Measurements from ENCODE around the gene LDLRAD4.

The LDLRAD4 gene

GRCh38 chr18:13387855-13388548, 169.4 kb downstream of the LDLRAD4 start:
- DNase-seq (ENCODE audit: low read depth) = no peak

DNA sequence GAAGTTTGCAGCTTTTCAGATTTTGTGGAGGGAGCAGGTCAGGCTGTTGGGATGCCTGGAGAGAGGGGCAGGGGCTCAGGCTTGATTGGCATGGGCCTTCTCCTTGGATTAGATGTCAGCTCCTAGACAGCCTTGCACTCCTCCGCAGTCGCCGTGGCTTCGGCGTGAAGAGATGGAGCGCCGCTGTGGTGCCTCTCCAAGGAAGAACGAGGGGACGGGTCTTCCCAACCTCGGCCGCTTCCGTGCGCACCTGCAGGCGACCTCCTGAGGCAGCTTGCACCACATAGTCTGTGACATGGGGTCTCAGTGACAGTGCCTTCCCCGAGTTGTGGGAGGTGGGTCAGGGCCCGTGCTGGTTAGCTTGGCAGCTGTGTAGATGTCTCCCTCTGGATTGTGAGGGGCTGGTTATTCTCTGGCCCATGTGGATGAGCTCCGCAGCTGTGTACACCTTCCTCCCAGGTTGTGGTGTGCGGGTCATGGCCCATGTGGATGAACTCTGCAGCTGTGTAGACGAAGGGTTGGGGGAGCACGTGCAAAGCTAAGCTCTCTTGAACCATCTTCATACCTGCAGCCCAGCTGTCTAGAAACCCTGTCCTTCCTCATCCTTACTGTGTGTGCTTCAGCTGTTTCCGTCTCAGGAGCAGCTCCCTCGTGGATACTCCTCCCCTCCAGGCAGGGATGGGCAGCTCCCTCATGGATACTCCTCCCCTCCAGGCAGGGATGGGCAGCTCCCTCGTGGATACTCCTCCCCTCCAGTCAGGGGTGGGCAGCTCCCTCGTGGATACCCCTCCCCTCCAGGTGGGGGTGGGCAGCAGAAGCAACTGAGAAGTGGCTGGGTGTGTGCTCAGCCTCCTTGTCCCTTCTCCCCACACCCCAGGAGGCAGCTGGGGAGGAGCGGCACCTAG, 170.3 kb downstream of the LDLRAD4 start:
- DNase-seq (ENCODE audit: low read depth) = no peak

- DNase-seq (ENCODE audit: low read depth) = no peak
Observed at GRCh38 chr18:13389491-13390131, 171.1 kb downstream of the LDLRAD4 start.

DNA sequence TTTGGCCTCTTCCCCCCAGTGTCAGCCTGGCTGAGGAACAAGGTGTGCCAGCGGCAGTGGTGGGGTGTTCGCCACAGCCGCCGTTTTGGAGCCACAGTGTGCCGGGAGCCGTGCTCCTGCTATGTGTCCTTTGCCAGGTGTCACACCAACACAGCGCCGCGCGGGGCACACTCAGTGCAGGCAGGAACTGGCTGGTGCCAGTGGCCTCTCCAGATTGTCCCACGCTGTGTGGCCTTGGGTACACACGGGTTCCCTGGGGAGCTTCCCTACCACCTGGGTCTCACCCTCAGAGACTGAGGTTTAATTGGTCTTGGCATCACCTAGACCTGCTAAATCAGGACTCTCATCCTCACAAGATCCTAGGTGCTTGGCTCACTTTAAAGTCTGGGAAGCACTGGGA, 171.6 kb downstream of the LDLRAD4 start:
- DNase-seq (ENCODE audit: low read depth) = no peak

- no peak for DNase-seq (ENCODE audit: low read depth)
Observed at GRCh38 chr18:13390711-13391110, 172.2 kb downstream of the LDLRAD4 start.

GRCh38 chr18:13392029-13392750, 173.6 kb downstream of the LDLRAD4 start:
- DNase-seq (ENCODE audit: low read depth) = no peak

DNA sequence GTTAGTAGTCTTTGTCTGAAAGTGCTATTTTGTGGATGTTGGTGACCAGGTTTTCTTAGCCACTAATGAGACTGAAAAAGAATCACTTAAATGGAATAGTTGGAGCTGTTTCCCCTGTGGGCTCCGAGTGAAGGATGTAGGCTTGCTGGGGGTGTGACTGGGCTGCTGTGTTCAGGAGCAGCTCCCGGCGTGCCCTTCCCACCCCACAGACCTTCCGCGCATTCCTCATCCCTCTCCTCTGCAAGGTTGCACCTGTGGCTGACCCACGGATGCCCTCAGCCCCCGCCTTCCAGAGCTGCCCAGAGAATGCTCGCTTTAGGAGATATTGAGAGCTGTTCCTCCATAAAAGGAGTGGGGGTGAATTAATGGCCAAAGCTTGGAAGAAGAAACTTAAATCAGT, 174.3 kb downstream of the LDLRAD4 start:
- DNase-seq (ENCODE audit: low read depth) = no peak

DNA sequence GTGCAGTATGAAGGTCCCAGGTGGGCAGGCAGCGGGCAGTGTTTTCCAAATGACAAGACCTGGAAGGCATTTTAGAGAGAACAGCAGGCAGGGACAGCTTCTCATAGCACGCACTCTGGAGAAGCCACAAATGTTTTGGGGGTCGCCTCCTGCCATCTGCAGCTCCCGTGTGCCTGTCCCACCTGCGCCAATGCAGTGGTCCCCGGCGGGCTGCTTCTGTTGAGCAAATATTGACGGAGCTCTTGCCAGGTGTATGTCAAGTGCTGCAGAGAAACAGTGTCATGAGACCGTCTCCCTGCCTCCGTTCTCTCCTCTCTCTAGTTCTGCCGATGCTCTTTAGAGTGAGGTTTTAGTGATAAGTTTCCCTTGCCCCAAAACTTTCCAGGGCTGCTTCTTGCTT, 174.8 kb downstream of the LDLRAD4 start:
- no peak for DNase-seq (ENCODE audit: low read depth)

DNA sequence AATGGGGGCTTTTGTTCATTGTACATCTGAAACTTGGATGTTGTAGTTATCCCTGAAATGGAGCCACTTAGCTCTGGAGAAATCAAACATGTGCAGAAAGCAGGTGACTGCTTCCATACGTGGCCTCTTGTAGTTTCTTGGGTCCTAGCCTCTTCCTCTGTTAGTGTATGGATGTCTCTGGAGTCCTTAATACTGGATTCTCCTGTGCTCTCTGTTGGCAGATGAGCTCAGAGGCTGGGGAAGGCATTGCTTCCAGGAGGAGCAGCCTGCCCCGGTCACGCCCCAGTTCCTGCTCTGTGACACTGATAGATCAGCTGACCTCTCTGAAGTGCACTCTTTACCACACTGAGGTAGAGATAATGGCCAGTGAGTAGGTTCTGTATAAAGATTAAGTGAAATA, 176.2 kb downstream of the LDLRAD4 start:
- no peak for DNase-seq (ENCODE audit: low read depth)

DNA sequence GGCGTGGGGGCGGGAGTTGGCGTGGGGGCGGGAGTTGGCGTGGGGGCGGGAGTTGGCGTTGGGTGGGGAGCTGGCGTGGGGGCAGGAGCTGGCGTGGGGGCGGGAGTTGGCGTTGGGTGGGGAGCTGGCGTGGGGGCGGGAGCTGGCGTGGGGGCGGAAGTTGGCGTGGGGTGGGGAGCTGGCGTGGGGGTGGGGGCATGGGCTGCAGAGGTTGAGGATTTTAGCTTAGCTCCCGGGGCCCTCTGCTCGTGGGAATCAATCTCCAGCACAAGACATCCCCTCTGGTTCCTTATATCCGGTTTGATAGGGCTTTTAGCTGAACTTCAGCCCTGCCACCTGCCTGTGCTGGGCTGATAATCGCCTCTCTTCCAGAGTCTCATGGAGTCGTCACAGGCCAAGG, 177.0 kb downstream of the LDLRAD4 start:
- DNase-seq (ENCODE audit: low read depth) = no peak

DNA sequence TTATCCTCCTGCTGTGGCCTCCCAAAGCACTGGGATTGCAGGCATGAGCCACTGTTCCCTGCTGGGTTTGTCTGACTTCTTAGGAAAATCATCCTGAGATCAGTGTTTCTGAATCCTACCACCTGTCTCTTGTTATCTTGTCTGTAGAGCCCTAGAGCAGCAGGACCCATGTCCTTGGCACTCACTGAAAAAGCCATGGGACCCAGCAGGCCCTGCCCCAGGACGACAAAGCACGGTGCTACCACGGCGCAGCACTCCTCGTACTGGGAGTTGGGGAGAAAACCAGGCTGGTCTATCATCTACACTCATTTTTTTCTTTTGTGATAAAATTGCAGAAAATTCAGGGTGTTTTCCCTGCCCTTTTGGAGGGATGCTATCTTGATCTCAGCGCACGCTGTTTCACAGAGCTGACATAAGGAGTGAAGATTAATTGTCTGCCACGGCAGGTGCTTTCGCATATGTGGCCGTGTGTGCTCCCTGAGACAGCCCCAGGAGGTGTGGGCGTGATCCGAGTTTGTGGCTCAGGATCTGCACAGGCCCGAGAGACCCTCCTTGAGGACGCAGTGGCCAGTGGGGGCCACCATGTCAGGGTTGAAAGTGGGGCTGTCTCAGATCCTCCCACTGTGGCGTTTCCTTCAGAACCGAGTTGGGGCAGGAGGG, 179.1 kb downstream of the LDLRAD4 start:
- DNase-seq (ENCODE audit: low read depth) = no peak

GRCh38 chr18:13398631-13399030, 180.1 kb downstream of the LDLRAD4 start:
- DNase-seq (ENCODE audit: low read depth) = no peak

GRCh38 chr18:13399511-13399910, 181.0 kb downstream of the LDLRAD4 start:
- no peak for DNase-seq (ENCODE audit: low read depth)

- DNase-seq (ENCODE audit: low read depth) = no peak
Observed at GRCh38 chr18:13400636-13401315, 182.2 kb downstream of the LDLRAD4 start.

- DNase-seq (ENCODE audit: low read depth) = no peak
Observed at GRCh38 chr18:13401404-13401803, 182.8 kb downstream of the LDLRAD4 start.

DNA sequence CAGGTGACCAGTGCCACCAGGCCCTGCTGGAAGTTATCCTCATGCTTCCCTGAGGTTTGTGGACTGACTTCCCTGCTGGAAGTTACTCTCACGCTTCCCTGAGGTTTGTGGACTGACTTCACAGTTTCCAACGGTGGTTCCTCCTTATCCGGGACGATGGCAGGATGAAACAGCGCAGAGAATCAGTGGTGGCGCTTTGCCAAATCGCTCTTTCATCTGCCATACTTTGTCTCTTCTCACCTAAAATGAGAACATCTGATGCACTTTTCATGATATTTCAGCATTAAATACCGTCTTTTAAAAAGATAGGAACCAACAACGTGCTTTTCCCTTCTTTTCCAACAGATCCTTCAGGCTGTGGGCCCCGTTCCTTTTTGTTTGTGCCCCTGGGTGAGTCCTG, 183.3 kb downstream of the LDLRAD4 start:
- no peak for DNase-seq (ENCODE audit: low read depth)

- DNase-seq (ENCODE audit: low read depth) = no peak
Observed at GRCh38 chr18:13403786-13404549, 185.4 kb downstream of the LDLRAD4 start.

GRCh38 chr18:13405305-13406038, 186.9 kb downstream of the LDLRAD4 start:
- no peak for DNase-seq (ENCODE audit: low read depth)

DNA sequence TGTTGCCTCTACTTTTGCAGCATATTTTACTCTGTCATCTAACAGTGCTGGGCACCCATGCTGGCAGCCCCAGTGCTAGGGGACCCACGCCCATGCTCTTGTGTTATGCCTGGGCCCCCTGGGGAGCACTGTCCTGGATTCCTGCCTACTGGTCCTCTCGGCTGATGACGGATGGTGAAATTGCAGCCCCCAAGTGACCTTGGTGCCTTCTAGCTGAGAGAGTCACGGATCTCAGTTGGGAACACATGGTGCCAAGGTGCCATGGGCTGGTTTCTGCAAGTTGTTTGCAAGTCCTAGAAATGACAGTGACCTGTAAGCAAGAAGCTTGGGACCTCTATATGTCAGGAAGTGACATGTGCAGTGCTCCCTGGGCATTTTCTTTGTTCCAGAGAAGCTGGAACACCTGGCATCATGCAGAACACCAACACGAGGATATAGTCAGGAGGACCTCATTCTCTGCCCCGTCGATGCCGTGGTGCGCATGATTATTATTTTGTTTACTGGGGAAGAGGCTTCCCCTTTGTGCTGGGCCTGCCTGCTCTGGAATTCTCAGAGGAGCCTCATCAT, 187.6 kb downstream of the LDLRAD4 start:
- DNase-seq (ENCODE audit: low read depth) = no peak
